Gastroesophageal sphincter (tissue), 4 donors: ENCODE results near the gene SPTBN5. TPM values are rescaled to one million over a fixed set of nuclear protein-coding genes. Genes with fewer than 3 reads are reported as not detected.

ENCODE experiments used
- ATAC-seq: fragments of 150-250 bp; one replicate; pipeline ENCODE4 v1.9.1; 2016; ENCODE audit warnings: mild to moderate bottlenecking, moderate library complexity
- H3K27ac ChIP-seq, 4 donors: fragments of 200-600 bp; sonication (generic) in 3 of 4; 1 replicate in 3 of 4; 2 replicates in 1 of 4; pipeline ENCODE4 v1.5.1; 2016 to 2019
- H3K27me3 ChIP-seq: fragments of 200-600 bp; sonication (generic); one replicate; pipeline ENCODE4 v1.5.1; 2019
- H3K36me3 ChIP-seq, 2 donors: fragments of 200-600 bp; sonication (generic); one replicate each; pipeline ENCODE4 v1.5.1; 2019; ENCODE audit warnings: control low read depth in 1 of 2
- H3K4me1 ChIP-seq, 3 donors: fragments of 200-600 bp; sonication (generic); 1 replicate in 2 of 3; 2 replicates in 1 of 3; pipeline ENCODE4 v1.5.1; 2016 to 2019; ENCODE audit warnings: control low read depth in 2 of 3
- H3K4me3 ChIP-seq, 2 donors: fragments of 200-600 bp; sonication (generic); one replicate each; pipeline ENCODE4 v1.5.1; 2019; ENCODE audit warnings: mild to moderate bottlenecking in 1 of 2, moderate library complexity in 1 of 2
- H3K9me3 ChIP-seq, 3 donors: fragments of 200-600 bp; sonication (generic); one replicate each; pipeline ENCODE4 v1.5.1; 2017 to 2019; ENCODE audit warnings: control low read depth in 2 of 3
- CTCF ChIP-seq, 4 experiments: fragments of 200-600 bp in 2 of 4; fragments of 450-650 bp in 2 of 4; sonication (generic) in 1 of 4; IDR thresholded peaks; one replicate each; pipeline ENCODE4 v1.5.1; 2017 to 2019; ENCODE audit warnings: antibody characterized with exemption in 4 of 4, mild to moderate bottlenecking in 2 of 4, moderate library complexity in 2 of 4
- EP300 ChIP-seq: sonication (generic); formaldehyde crosslinking; IDR thresholded peaks from one replicate; pipeline ENCODE4 v1.6.1; 2017; ENCODE audit warnings: antibody characterized with exemption, mild to moderate bottlenecking
- POLR2A ChIP-seq, 2 donors: fragments of 450-650 bp; IDR thresholded peaks; one replicate each; pipeline ENCODE4 v1.6.1; 2017; ENCODE audit warnings: antibody characterized with exemption in 2 of 2, mild to moderate bottlenecking in 2 of 2, moderate library complexity in 1 of 2
- POLR2AphosphoS5 ChIP-seq: sonication (generic); formaldehyde crosslinking; IDR thresholded peaks from one replicate; pipeline ENCODE4 v1.6.1; 2017; ENCODE audit warnings: antibody characterized with exemption
- WGBS, 2 donors: methylation state at CpG; one replicate each; pipeline ENCODE4 v1.1.5; 2018; ENCODE audit warnings: low coverage in 1 of 2; 5-methylcytosine and 5-hydroxymethylcytosine counted together
- total RNA-seq, 4 donors: library from RNA; depleted of rRNA; stranded (reverse); fragments of >200 nt; gene quantifications; one replicate each; pipeline ENCODE4 v1.1.0, GENCODE V29; 2016

The SPTBN5 gene
- total RNA-seq, 4 donors from 2014 or later: 0.13 to 0.93 (median 0.38) TPM

DNA sequence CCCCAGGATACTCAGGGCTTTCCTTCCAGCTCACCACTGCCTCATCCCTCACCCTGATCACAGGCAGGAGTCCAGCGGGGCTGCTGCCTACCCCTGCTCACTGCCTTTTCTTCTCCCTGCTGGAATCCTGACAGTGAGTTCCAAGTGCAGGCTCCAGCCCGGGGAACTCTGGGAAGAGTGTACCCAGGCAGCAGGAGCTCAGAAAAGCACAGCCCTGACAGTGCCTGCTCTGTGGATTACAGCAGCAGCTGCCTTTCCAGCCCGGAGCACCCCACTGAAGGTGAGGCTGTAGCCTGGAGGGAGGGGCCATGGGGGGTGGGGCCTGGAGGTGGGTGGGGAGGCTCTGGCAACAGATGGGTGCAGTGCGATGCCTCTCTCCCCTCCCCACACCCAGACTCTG is 72.0 kb downstream of the SPTBN5 start:
- Histone ChIP-seq H3K36me3 (peaks cover 0 to 92% of the 10 kb centered on the region in 2 donors), H3K27me3 (no peaks in the 10 kb centered on the region), H3K9me3 (no peaks in the 10 kb centered on the region), H3K27ac (no peak overlapping the region), H3K4me1 (no peaks in the 10 kb centered on the region), H3K4me3 (no peak overlapping the region)
- no peak for ATAC-seq
- TF ChIP-seq POLR2A (IDR thresholded peaks at IDR 0.05) (no peak), EP300 (no peak), POLR2AphosphoS5 (no peak), CTCF (IDR thresholded peaks at IDR 0.05) (no peak)
- 40 to 57% methylated on average over 1 of the region's 4 CpGs for WGBS, 2 donors

DNA sequence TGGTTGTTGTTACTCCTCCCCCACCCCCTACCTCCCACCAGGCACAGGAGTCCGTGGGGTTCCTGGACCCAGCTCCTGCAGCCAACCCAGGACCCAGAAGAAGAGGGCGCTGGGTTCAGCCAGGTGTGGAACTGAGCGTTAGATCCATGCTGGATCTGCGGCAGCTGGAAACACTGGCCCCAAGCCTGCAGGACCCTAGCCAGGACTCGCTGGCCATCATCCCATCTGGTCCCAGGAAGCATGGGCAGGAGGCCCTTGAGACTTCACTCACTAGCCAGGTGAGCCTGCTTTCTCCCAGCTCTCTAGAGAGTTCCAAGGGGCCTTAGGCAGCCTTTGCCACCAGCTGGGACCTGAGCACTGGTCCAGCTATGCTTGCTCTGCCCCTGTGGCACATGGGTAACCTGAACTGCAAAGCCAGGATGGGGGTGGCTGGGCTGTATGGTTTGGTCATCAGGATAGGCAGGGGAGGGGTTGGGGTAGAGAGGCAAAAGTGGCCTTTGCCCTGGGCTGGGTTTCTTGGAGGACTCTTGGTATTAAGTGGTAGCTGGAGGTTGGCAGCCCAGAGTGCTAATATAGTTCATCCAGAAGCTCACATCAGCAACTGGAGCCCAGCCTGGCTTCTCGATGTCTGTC is 72.9 kb downstream of the SPTBN5 start:
- H3K4me1 ChIP-seq: no peaks in the 10 kb centered on the region
- no peaks in the 10 kb centered on the region for H3K9me3 ChIP-seq
- H3K27ac ChIP-seq: no peak overlapping the region
- H3K4me3 ChIP-seq: no peak overlapping the region
- H3K36me3 ChIP-seq: peaks cover 0 to 100% of the 10 kb centered on the region in 2 donors
- 75 to 86% methylated on average over 1 of the region's 6 CpGs for WGBS, 2 donors
- TF ChIP-seq POLR2AphosphoS5 (no peak), POLR2A (IDR thresholded peaks at IDR 0.05) (no peak), CTCF (IDR thresholded peaks at IDR 0.05) (no peak), EP300 (no peak)
- no peaks in the 10 kb centered on the region for H3K27me3 ChIP-seq
- no peak for ATAC-seq

GRCh38 chr15:41819455-41820050 is 74.3 kb downstream of the SPTBN5 start:
- Histone ChIP-seq H3K9me3 (no peaks in the 10 kb centered on the region), H3K27ac (no peak overlapping the region), H3K4me3 (no peak overlapping the region), H3K27me3 (no peaks in the 10 kb centered on the region), H3K4me1 (no peaks in the 10 kb centered on the region), H3K36me3 (peaks cover 0 to 100% of the 10 kb centered on the region in 2 donors)
- 89 to 90% methylated on average over 1 to 7 of the region's 9 CpGs for WGBS, 2 donors
- no peak for ATAC-seq
- no peak for TF ChIP-seq POLR2AphosphoS5

- Histone ChIP-seq H3K36me3 (peaks cover 0 to 100% of the 10 kb centered on the region in 2 donors), H3K4me3 (no peak overlapping the region), H3K27me3 (no peaks in the 10 kb centered on the region), H3K9me3 (no peaks in the 10 kb centered on the region), H3K27ac (no peak overlapping the region), H3K4me1 (no peaks in the 10 kb centered on the region)
- TF ChIP-seq POLR2AphosphoS5 (no peak), EP300 (no peak), POLR2A (IDR thresholded peaks at IDR 0.05) (no peak), CTCF (IDR thresholded peaks at IDR 0.05) (no peak)
- no peak for ATAC-seq
- WGBS, 2 donors: 94% methylated on average over 5 of the region's 6 CpGs; no CpG with 5 or more reads in 1 of the 2 donors
Measured at GRCh38 chr15:41817781-41818180, 76.1 kb downstream of the SPTBN5 start.

GRCh38 chr15:41817327-41817726 is 76.5 kb downstream of the SPTBN5 start:
- H3K9me3 ChIP-seq: no peaks in the 10 kb centered on the region
- no peak overlapping the region for H3K4me3 ChIP-seq
- peaks cover 0 to 100% of the 10 kb centered on the region in 2 donors for H3K36me3 ChIP-seq
- no peaks in the 10 kb centered on the region for H3K4me1 ChIP-seq
- no CpG with 5 or more reads among the region's 14 CpGs for WGBS, 2 donors
- no peak for ATAC-seq
- TF ChIP-seq POLR2AphosphoS5 (no peak), CTCF (IDR thresholded peaks at IDR 0.05) (no peak), POLR2A (IDR thresholded peaks at IDR 0.05) (no peak), EP300 (no peak)
- H3K27me3 ChIP-seq: no peaks in the 10 kb centered on the region
- H3K27ac ChIP-seq: no peak overlapping the region
